GM10847 (cell line): ENCODE measurements around the gene HAND1.

Source experiments
- POLR2A ChIP-seq: IDR thresholded peaks from 2 replicates; pipeline ENCODE4 v1.6.1; 2011; ENCODE audit not compliant: insufficient read length; ENCODE audit errors: extremely low read depth

Gene HAND1

DNA sequence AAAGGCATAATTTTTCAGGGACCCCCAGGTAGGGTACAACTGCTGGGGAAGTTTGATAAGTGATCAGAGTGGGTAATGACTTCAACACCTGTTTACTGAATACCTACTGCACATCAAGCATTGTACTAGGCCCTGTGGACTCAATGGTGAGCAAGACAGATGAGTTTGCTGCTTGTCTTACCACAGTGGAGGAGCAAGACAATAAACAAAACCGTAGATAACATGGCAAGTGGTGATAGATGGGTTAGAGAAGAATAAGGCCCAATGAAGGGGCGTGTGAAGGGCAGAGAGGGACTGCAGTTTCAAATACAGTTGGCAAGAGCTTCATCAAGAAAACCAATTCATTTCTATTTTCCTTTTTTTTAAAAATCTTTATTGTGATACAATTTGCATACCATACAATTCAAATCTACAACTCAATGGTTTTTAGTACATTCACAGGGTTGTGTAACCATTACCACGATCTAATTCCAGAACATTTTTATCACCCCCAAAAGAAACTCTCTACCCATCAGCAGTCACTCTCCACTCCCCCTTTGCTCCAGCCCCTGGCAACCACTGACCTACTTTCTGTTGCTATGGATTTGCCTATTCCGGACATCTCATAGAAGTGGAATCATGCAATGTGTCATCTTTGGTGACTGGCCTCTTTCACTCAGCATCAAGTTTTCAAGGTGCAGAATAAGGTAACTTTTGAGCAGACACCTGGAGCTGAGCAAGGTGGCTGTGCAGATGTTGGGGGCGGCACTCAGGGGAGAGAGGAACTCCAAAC lies 31.9 kb upstream of the HAND1 start:
- no peak for TF ChIP-seq POLR2A

DNA sequence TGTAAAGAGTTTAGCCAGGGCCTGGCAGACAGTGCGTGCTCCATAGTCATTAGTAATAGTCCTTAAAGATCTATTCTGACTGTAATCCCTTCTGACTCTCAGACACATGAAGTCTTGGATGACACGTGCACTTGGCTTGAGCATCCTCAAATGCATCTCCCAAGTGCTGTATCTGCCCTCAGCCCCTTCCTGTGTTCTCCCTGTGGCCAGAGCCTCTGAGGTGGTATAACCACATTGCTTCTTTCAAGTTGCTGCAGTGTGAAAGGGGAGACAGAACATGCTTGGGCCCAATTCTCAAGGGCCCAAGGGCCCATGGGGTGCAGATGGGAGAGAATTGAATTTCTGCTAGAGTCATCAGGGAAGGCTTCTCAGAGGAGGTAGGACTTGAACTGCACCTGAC lies 30.1 kb upstream of the HAND1 start:
- TF ChIP-seq POLR2A = no peak

DNA sequence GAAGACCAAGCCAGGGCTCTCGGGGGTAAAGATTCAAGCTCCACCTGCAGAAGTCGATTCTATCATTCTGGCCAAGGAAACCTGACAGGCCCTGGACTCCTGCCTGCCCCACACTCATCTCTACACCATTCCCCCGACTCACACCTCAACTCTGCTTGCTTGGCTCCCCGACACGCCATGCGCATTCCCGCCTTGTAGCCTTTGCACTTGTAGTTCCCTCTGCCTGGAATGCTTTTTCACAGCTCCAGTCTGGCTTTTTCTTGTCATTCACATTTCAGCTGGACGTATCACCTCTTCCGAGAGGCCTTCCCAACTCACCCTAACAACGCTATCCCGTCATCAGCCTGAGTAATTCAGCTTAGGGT lies 28.7 kb upstream of the HAND1 start:
- no peak for TF ChIP-seq POLR2A

- TF ChIP-seq POLR2A = no peak
Observed at GRCh38 chr5:154506049-154506715, 28.2 kb upstream of the HAND1 start.

- TF ChIP-seq POLR2A = no peak
Observed at GRCh38 chr5:154505567-154505966, 27.5 kb upstream of the HAND1 start.

- no peak for TF ChIP-seq POLR2A
Observed at GRCh38 chr5:154503698-154504039, 25.6 kb upstream of the HAND1 start.

GRCh38 chr5:154502180-154502579 lies 24.2 kb upstream of the HAND1 start:
- TF ChIP-seq POLR2A = no peak

DNA sequence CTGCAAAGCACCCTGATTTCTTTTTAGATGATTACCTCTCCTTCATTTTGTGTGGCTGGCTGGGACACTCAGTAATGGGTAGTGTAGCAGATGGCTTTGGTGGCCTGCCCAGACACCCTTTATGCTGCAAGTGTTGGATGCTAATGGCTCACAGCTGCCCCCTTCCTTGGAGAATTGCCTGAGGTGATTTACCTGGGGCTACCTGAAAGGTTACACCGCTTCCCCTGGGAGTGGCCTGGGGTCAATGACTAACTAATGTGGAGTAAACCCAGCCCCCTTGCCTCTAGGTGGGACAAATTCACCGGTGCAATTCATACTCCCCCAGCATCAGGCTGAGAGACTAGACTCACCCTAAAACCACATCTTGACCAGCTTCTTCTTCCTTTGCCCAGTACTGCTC lies 23.5 kb upstream of the HAND1 start:
- no peak for TF ChIP-seq POLR2A

DNA sequence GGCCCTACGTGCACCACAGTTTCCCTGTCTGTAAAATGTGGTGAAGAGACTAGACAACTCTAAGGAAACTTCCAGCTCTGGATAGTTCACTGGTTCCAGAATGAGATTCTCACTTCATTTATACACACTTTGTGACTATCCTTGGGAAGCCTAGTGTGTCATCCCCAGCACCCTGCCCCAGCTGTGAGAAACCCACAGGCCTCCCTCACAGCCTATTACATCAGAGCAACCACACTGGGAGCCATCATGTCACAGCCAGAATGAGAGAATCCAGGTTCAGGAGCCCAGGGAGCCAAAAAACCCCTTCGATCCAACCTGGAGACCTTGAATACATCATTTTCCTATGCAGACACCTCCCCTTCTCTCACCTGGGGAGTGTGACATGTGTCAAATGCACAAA lies 21.0 kb upstream of the HAND1 start:
- TF ChIP-seq POLR2A = no peak

GRCh38 chr5:154498591-154498990 lies 20.6 kb upstream of the HAND1 start:
- TF ChIP-seq POLR2A = no peak

DNA sequence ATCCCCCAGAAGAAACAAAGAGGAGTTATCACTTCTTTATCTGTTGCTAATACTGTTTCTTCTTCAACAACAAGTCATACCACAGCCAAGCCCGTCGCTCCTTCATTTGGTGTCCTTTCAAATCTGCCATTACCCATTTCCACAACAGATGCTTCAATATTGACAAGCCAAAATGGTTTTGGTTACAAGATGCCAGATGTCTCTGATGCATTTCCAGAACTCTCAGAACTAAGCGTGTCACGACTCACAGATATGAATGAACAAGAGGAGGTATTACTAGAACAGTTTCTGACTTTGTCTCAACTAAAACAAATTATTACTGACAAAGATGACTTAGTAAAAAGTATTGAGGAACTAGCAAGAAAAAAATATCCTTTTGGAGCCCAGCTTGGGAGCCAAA lies 16.0 kb upstream of the HAND1 start:
- TF ChIP-seq POLR2A = no peak

DNA sequence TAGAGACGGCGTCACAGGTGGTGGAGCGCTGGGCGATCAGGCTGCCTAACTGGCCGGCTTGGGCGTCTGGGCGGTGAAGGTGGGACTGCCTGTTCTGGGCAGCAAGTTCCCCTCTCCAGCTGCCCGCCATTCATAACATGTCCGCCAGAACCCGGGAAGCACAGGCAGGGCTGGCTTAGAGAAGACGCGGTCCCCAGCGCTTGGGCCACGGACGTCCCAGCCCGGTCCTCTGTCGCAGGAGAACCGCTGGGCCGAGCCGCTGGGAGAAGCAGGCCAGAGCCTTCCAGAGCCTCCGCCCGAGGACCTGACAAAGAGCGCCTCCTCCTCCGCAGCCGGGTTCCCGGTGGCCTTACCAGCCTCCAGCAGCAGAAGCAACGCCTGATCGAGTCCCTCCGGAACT lies 15.2 kb upstream of the HAND1 start:
- TF ChIP-seq POLR2A = no peak

DNA sequence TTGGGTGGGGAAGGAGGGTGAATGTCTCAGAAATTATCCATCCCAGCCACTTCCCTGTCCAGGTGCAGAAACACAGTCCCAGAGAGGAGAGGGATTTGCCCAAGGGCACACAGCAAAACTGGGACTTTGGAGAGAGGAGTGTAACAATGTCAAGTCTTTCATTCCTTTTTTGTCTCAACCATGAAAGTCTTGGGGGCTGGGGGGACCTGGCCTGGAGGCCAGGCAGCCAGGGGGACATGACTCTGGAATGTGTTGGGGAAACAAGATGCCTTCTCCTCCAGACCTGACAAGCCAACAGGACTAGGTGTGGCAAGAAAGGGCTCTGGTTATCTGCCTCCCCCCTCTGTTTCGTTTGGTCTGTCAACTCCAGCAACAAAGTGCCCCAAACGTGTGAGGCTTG lies 13.9 kb upstream of the HAND1 start:
- TF ChIP-seq POLR2A = no peak

- TF ChIP-seq POLR2A = no peak
Observed at GRCh38 chr5:154487541-154487940, 9.5 kb upstream of the HAND1 start.

DNA sequence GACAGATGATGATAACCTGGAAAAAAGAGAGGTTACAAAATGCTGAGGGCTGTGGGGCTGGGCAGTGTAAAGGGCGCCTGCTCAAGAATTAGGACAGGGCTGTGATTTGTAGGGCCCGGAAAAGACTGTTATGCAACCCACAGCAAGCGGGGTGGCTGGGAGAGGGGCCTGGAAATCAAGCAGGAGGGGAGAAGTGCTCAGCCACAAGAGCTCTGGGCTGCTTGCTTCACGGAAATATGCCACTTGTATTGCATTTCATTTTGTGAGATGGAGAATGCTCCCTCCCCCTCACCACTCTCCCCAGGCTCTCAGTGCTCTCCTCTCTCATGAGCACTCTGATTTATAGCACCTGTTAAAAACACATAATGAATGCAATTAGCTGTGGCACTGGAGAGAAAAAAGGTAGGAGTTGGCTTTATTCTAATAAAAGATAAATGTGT lies 8.4 kb upstream of the HAND1 start:
- TF ChIP-seq POLR2A = no peak

DNA sequence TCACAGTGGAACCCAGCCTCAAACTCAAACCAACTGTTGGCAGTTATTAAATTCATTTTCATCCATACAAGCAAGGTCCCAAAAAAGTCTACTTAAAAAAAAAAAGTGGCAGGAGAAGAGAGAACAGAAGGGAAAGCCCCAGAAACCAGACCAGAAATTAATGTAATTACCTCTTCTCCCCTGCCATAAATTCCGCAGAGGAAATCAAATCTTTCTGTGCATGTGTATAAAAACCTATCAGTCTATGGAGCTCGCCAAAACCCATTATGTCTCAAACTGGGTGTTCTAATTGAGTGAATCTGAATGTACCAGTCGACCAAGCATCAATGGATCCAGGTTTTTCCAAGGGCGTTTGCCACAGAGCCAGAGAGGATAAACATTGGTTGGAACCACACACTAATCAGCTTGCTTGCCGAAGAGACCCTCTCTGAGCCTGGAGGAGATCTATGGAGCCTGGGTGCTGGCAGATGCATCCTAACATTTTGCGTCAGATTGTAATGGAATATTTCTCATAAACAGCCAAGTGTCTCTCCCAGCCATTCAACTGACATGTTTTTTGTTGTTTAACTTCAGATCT lies 7.9 kb upstream of the HAND1 start:
- TF ChIP-seq POLR2A = no peak

- no peak for TF ChIP-seq POLR2A
Observed at GRCh38 chr5:154485096-154485491, 7.1 kb upstream of the HAND1 start.
